GM12865 (cell line): ENCODE measurements around the gene CD36.

Experiments used
- DNase-seq: peaks from one replicate; pipeline ENCODE4 v3.0.0; 2010; ENCODE audit warnings: low read depth
- H3K4me3 ChIP-seq: 2 replicates; pipeline ENCODE4 v1.5.1; 2011; ENCODE audit warnings: mild to moderate bottlenecking, low read depth, low read length, control low read depth
- CTCF ChIP-seq: IDR thresholded peaks from 2 replicates; pipeline ENCODE4 v1.5.1; 2011; ENCODE audit warnings: low read length, control low read depth, low read depth, inconsistent platforms; ENCODE audit not compliant: insufficient read depth; ENCODE audit errors: missing control alignments

CD36 gene

GRCh38 chr7:80639011-80639410 is 569 bp downstream of the CD36 start:
- H3K4me3 ChIP-seq: no peak overlapping the region
- no peak for DNase-seq
- no peak for TF ChIP-seq CTCF

GRCh38 chr7:80640846-80641245 is 2.4 kb downstream of the CD36 start:
- DNase-seq: no peak
- TF ChIP-seq CTCF: no peak
- H3K4me3 ChIP-seq: no peak overlapping the region

- DNase-seq: no peak
- H3K4me3 ChIP-seq: no peak overlapping the region
- no peak for TF ChIP-seq CTCF
Observed at GRCh38 chr7:80641548-80641947, 3.1 kb downstream of the CD36 start.

- TF ChIP-seq CTCF: no peak
- DNase-seq: no peak
- H3K4me3 ChIP-seq: no peak overlapping the region
Observed at GRCh38 chr7:80642871-80643270, 4.4 kb downstream of the CD36 start.

GRCh38 chr7:80643336-80643915 is 5.0 kb downstream of the CD36 start:
- no peak for TF ChIP-seq CTCF
- no peak overlapping the region for H3K4me3 ChIP-seq
- DNase-seq: no peak

GRCh38 chr7:80644054-80644453 is 5.6 kb downstream of the CD36 start:
- no peak for DNase-seq
- no peak overlapping the region for H3K4me3 ChIP-seq
- no peak for TF ChIP-seq CTCF
